ENCODE measurements around the gene LTA4H.
"Not testable (repeated sequence)": the region's sequence is repeated elsewhere in the genome, so short reads cannot be mapped to it uniquely, and the experiment has no call there.

The LTA4H gene

DNA sequence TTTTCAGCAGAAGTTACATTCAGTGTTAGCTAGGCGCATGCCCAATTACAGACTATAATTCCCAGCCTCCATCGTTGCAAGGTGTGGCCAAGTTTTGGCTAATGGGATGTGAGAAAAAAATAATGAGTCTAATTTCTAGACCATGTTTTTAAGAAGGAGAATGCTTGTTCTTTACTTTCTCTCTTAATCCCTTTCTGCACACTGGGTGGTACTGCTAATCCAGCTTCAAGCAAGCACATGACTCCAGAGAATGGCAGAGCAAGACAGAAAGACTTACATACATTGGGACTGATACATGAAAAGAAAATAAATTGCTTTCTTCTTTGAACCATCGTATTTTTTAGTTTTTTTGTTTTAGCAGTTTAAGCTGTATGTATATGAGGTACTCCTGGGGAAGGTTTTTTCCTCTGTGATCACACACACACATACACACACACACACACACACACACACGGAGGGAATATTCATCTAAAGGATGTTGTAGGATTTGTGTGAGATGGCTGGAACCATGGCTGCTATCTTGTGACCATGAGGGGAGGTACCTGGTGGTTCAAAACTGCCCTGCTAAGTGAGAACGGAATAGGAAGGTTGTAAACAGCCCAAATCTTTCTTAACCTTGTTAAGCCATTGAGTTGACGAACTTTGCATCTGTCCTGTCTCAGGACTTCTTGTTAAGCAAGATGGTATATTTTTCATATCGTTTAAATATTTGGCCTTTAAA, 34.3 kb upstream of the LTA4H start:
- H3K9ac ChIP-seq (ENCODE audit: low read depth, low read length, poor library complexity, severe bottlenecking), result no peak overlapping the region
- no peak for TF ChIP-seq EZH2phosphoT487 (IDR thresholded peaks at IDR 0.05; ENCODE audit: borderline replicate concordance)
- TF ChIP-seq, protein P1, sequence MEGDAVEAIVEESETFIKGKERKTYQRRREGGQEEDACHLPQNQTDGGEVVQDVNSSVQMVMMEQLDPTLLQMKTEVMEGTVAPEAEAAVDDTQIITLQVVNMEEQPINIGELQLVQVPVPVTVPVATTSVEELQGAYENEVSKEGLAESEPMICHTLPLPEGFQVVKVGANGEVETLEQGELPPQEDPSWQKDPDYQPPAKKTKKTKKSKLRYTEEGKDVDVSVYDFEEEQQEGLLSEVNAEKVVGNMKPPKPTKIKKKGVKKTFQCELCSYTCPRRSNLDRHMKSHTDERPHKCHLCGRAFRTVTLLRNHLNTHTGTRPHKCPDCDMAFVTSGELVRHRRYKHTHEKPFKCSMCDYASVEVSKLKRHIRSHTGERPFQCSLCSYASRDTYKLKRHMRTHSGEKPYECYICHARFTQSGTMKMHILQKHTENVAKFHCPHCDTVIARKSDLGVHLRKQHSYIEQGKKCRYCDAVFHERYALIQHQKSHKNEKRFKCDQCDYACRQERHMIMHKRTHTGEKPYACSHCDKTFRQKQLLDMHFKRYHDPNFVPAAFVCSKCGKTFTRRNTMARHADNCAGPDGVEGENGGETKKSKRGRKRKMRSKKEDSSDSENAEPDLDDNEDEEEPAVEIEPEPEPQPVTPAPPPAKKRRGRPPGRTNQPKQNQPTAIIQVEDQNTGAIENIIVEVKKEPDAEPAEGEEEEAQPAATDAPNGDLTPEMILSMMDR (conservative IDR thresholded peaks at IDR 0.05; ENCODE audit: low read length), result no peak
- no peaks in the 10 kb centered on the region for H3F3A ChIP-seq (ENCODE audit: low read depth)
- H3K4me3 ChIP-seq (ENCODE audit: low read length, poor library complexity, severe bottlenecking), result no peak overlapping the region
- H3K79me2 ChIP-seq (ENCODE audit: insufficient read depth, low read length), result no peaks in the 10 kb centered on the region
- H3K27me3 ChIP-seq (ENCODE audit: insufficient read depth, low read length, poor library complexity, severe bottlenecking), result no peaks in the 10 kb centered on the region
- no peaks in the 10 kb centered on the region for H3K9me2 ChIP-seq (replicated peaks; ENCODE audit: low read depth, low read length)
- H3K9me3 ChIP-seq (ENCODE audit: insufficient read depth, low read depth, low read length), result no peaks in the 10 kb centered on the region
- H2AFZ ChIP-seq (ENCODE audit: low read length), result no peak overlapping the region
- H3K4me1 ChIP-seq (ENCODE audit: insufficient read depth, low read length, poor library complexity, severe bottlenecking), result peaks cover 8% of the 10 kb centered on the region
- no peak overlapping the region for H3K4me2 ChIP-seq (ENCODE audit: low read depth, low read length, poor library complexity, severe bottlenecking)
- no peaks in the 10 kb centered on the region for H3K36me3 ChIP-seq (ENCODE audit: insufficient read depth, low read length)
- H4K20me1 ChIP-seq (ENCODE audit: insufficient read depth, low read length, poor library complexity, severe bottlenecking), result no peaks in the 10 kb centered on the region

DNA sequence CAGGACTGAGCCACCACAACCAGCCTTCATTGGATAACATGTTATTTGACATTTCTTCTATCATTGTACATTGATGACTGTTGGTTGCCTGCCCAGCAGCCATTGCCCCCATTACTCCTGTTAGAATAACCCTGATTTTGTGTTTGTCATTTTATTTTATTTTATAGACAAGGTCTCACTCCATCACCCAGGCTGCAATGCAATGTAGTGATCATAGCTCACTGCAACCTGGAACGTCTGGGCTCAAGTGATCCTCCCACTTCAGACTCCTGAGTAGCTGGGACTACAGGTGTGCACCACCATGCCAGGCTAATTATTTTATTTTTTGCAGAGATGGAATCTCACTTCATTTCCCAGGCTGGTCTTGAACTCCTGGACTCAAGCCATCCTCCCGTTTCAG, 33.2 kb upstream of the LTA4H start:
- Histone ChIP-seq H3F3A (ENCODE audit: low read depth) (no peaks in the 10 kb centered on the region), H3K4me3 (ENCODE audit: low read length, poor library complexity, severe bottlenecking) (no peak overlapping the region), H3K79me2 (ENCODE audit: insufficient read depth, low read length) (no peaks in the 10 kb centered on the region), H4K20me1 (ENCODE audit: insufficient read depth, low read length, poor library complexity, severe bottlenecking) (no peaks in the 10 kb centered on the region), H3K27me3 (ENCODE audit: insufficient read depth, low read length, poor library complexity, severe bottlenecking) (no peaks in the 10 kb centered on the region), H3K9me2 (replicated peaks; ENCODE audit: low read depth, low read length) (no peaks in the 10 kb centered on the region), H3K9me3 (ENCODE audit: insufficient read depth, low read depth, low read length) (no peaks in the 10 kb centered on the region), H3K36me3 (ENCODE audit: insufficient read depth, low read length) (no peaks in the 10 kb centered on the region), H3K4me1 (ENCODE audit: insufficient read depth, low read length, poor library complexity, severe bottlenecking) (peaks cover 14% of the 10 kb centered on the region), H3K4me2 (ENCODE audit: low read depth, low read length, poor library complexity, severe bottlenecking) (no peak overlapping the region), H2AFZ (ENCODE audit: low read length) (no peak overlapping the region), H3K9ac (ENCODE audit: low read depth, low read length, poor library complexity, severe bottlenecking) (no peak overlapping the region)
- TF ChIP-seq, protein P1 (conservative IDR thresholded peaks at IDR 0.05; ENCODE audit: low read length), result no peak
- no peak for TF ChIP-seq EZH2phosphoT487 (IDR thresholded peaks at IDR 0.05; ENCODE audit: borderline replicate concordance)

DNA sequence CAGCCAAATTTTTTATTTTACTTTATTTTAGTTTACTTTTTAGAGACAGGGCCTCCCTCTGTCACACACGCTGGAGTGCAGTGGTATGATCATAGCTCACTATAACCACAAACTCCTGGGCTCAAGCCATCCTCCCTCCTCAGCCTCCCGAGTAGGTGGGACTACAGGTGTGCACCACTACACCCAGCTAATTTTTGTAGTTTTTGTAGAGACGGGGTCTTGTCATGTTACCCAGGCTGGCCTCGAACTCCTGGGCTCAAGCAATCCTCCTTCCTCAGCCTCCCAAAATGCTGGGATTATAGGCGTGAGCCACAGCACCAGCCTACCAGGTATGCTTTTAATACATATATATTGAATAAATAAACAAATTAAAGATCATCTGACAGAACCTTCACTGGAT, 32.7 kb upstream of the LTA4H start:
- no peak overlapping the region for H3K9ac ChIP-seq (ENCODE audit: low read depth, low read length, poor library complexity, severe bottlenecking)
- no peaks in the 10 kb centered on the region for H3K36me3 ChIP-seq (ENCODE audit: insufficient read depth, low read length)
- no peaks in the 10 kb centered on the region for H3K79me2 ChIP-seq (ENCODE audit: insufficient read depth, low read length)
- no peak overlapping the region for H3K4me3 ChIP-seq (ENCODE audit: low read length, poor library complexity, severe bottlenecking)
- no peak overlapping the region for H2AFZ ChIP-seq (ENCODE audit: low read length)
- peaks cover 11% of the 10 kb centered on the region for H3K4me1 ChIP-seq (ENCODE audit: insufficient read depth, low read length, poor library complexity, severe bottlenecking)
- H4K20me1 ChIP-seq (ENCODE audit: insufficient read depth, low read length, poor library complexity, severe bottlenecking), result no peaks in the 10 kb centered on the region
- TF ChIP-seq, protein P1 (conservative IDR thresholded peaks at IDR 0.05; ENCODE audit: low read length), result no peak
- no peak for TF ChIP-seq EZH2phosphoT487 (IDR thresholded peaks at IDR 0.05; ENCODE audit: borderline replicate concordance)
- no peaks in the 10 kb centered on the region for H3F3A ChIP-seq (ENCODE audit: low read depth)
- no peaks in the 10 kb centered on the region for H3K9me3 ChIP-seq (ENCODE audit: insufficient read depth, low read depth, low read length)
- H3K4me2 ChIP-seq (ENCODE audit: low read depth, low read length, poor library complexity, severe bottlenecking), result no peak overlapping the region
- no peaks in the 10 kb centered on the region for H3K27me3 ChIP-seq (ENCODE audit: insufficient read depth, low read length, poor library complexity, severe bottlenecking)
- H3K9me2 ChIP-seq (replicated peaks; ENCODE audit: low read depth, low read length), result no peaks in the 10 kb centered on the region

DNA sequence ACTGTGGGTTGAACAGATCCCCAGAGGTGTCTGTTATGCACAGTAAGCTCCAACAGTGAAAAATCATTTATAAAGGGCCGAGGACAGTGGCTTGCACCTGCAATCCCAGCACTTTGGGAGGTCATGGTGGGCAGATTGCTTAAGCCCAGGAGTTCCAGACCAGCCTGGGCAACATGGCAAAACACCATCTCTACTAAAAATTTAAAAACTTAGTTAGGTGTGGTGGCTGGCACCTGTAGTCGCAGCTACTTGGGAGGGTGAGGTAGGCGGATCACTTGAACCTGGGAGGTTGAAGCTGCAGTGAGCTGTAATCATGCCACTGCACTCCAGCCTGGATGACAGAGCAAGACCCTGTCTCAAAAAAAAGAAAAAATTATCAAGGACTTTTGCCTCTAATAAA, 30.4 kb upstream of the LTA4H start:
- not testable (repeated sequence) for H3K4me1 ChIP-seq (ENCODE audit: insufficient read depth, low read length, poor library complexity, severe bottlenecking); H3F3A ChIP-seq (ENCODE audit: low read depth); H2AFZ ChIP-seq (ENCODE audit: low read length); H3K4me3 ChIP-seq (ENCODE audit: low read length, poor library complexity, severe bottlenecking); H3K9me2 ChIP-seq (replicated peaks; ENCODE audit: low read depth, low read length); H4K20me1 ChIP-seq (ENCODE audit: insufficient read depth, low read length, poor library complexity, severe bottlenecking); H3K9me3 ChIP-seq (ENCODE audit: insufficient read depth, low read depth, low read length); H3K36me3 ChIP-seq (ENCODE audit: insufficient read depth, low read length); H3K79me2 ChIP-seq (ENCODE audit: insufficient read depth, low read length); H3K9ac ChIP-seq (ENCODE audit: low read depth, low read length, poor library complexity, severe bottlenecking); H3K4me2 ChIP-seq (ENCODE audit: low read depth, low read length, poor library complexity, severe bottlenecking); H3K27me3 ChIP-seq (ENCODE audit: insufficient read depth, low read length, poor library complexity, severe bottlenecking)

Data from Loucy (cell line).